ENCODE data around the gene DEPDC1. TPM values are rescaled to one million over a fixed set of nuclear protein-coding genes. Genes with fewer than 3 reads are reported as not detected.

Gene DEPDC1
- total RNA-seq, 1 donor from 2014 or later, result 2.4 TPM

Small RNA genes lying within 50 kb of the gene (small RNA-seq; reads per million reads assigned to genes)
- gene TXNP2, result not detected

Other genes starting within 250 kb of the DEPDC1 start
- 0.41 TPM for gene RPE65, start 47.1 kb downstream of the DEPDC1 start, total RNA-seq